Calu3 (cell line): ENCODE results near the gene C1QA. TPM values are rescaled to one million over a fixed set of nuclear protein-coding genes. Genes with fewer than 3 reads are reported as not detected.

Experiments
- BruUV-seq: library from RNA; stranded (reverse); fragments of 400-500 nt; replicated peaks from 2 replicates; lab custom pipeline; 2021; lab: Mats Ljungman, UMichigan
- CTCF ChIA-PET: fragments of 300-600 bp; sonication (Branson Sonifier 250); formaldehyde crosslinking; loops from one replicate; lab custom pipeline; 2022; ENCODE audit warnings: antibody characterized with exemption; lab: Charles Lee
- DNase-seq: peaks from one replicate; pipeline ENCODE4 v3.0.0; 2022
- H3K27ac Mint-ChIP-seq: one replicate; pipeline ENCODE4 v1.8.0; 2022; ENCODE audit warnings: mixed read lengths; ENCODE audit not compliant: unreplicated experiment
- H3K27me3 Mint-ChIP-seq: one replicate; pipeline ENCODE4 v1.8.0; 2022; ENCODE audit warnings: mixed read lengths; ENCODE audit not compliant: unreplicated experiment
- H3K36me3 Mint-ChIP-seq: one replicate; pipeline ENCODE4 v1.8.0; 2022; ENCODE audit warnings: mild to moderate bottlenecking, moderate library complexity, mixed read lengths; ENCODE audit not compliant: insufficient read depth, unreplicated experiment
- H3K4me1 Mint-ChIP-seq: one replicate; pipeline ENCODE4 v1.8.0; 2022; ENCODE audit warnings: mild to moderate bottlenecking, low read depth, mixed read lengths; ENCODE audit not compliant: unreplicated experiment
- H3K4me3 Mint-ChIP-seq: one replicate; pipeline ENCODE4 v1.8.0; 2022; ENCODE audit warnings: mild to moderate bottlenecking, low read depth, moderate library complexity, mixed read lengths; ENCODE audit not compliant: unreplicated experiment
- H3K9me3 Mint-ChIP-seq: one replicate; pipeline ENCODE4 v1.8.0; 2022; ENCODE audit warnings: low read depth, mixed read lengths; ENCODE audit not compliant: unreplicated experiment
- intact Hi-C: fragments of 100-400 bp; cut with micrococcal nuclease; formaldehyde crosslinking; loops from one replicate; pipeline ENCODE4 v1.10.0; 2022; ENCODE audit not compliant: unreplicated experiment
- total RNA-seq: library from RNA; stranded (reverse); gene quantifications from 2 replicates; pipeline ENCODE4 v1.2.3, GENCODE V29; 2022
- TF ChIP-seq, protein P1 (sequence below): fragments of 200-600 bp; IDR thresholded peaks from one replicate; pipeline ENCODE4 v1.8.0; 2022; ENCODE audit warnings: antibody characterized with exemption; ENCODE audit not compliant: unreplicated experiment

C1QA gene
- total RNA-seq, 1 experiment from 2014 or later = not detected

DNA sequence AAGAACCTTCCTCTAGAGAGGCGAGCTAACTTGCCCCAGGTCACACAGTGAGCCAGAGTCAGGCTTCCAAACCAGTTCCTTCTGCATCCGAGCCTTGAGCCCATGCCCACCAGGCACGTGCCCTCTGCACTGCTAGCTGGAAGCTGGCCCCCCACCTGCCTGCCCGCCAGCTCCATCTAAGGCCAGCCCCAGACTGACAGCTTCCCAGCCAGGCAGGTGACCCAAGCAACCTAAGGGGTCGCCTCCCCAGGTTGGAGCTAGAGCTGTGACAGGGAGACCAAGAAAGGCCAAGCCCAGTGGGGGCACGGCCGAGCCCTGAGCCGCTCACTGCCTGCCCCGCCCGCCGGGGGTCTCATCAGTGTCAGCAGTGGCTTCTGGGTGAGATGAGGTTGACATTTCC, 19.9 kb upstream of the C1QA start:
- Mint-ChIP-seq H3K27ac (no peak overlapping the region), H3K36me3 (no peaks in the 10 kb centered on the region), H3K4me3 (no peak overlapping the region), H3K27me3 (peaks cover 86% of the 10 kb centered on the region), H3K9me3 (no peaks in the 10 kb centered on the region), H3K4me1 (no peaks in the 10 kb centered on the region)
- CTCF ChIA-PET = interaction anchor here (0.5 kb wide), 1 partner anchor 26 kb away, joined by 6 read pairs; no protein-coding TSS in a partner anchor
- intact Hi-C loops = no loop called here
- TF ChIP-seq, protein P1, sequence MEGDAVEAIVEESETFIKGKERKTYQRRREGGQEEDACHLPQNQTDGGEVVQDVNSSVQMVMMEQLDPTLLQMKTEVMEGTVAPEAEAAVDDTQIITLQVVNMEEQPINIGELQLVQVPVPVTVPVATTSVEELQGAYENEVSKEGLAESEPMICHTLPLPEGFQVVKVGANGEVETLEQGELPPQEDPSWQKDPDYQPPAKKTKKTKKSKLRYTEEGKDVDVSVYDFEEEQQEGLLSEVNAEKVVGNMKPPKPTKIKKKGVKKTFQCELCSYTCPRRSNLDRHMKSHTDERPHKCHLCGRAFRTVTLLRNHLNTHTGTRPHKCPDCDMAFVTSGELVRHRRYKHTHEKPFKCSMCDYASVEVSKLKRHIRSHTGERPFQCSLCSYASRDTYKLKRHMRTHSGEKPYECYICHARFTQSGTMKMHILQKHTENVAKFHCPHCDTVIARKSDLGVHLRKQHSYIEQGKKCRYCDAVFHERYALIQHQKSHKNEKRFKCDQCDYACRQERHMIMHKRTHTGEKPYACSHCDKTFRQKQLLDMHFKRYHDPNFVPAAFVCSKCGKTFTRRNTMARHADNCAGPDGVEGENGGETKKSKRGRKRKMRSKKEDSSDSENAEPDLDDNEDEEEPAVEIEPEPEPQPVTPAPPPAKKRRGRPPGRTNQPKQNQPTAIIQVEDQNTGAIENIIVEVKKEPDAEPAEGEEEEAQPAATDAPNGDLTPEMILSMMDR = no peak
- DNase-seq = no peak
- no TSS peak for BruUV-seq

DNA sequence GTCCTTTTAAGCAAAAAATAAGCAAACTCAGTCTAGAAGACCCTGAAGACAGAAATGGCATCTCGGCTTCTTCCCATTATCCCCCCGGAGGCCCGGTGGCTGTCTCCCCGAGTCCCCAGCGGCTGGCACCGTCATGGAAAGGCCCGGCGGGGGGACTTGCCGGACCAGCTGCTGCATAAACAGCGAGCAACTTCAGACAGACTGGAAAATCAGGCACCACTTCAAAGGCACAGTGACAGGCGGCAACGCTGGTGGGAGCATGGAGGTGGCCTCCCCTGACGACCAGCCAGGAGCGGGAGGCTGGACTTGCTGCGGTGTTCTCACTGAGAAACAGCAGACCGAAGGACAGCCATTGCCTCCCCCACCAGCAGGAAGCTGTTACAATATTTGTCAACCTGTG, 18.4 kb upstream of the C1QA start:
- Mint-ChIP-seq H3K27ac (no peak overlapping the region), H3K9me3 (no peaks in the 10 kb centered on the region), H3K4me3 (no peak overlapping the region), H3K27me3 (peaks cover 91% of the 10 kb centered on the region), H3K4me1 (no peaks in the 10 kb centered on the region), H3K36me3 (no peaks in the 10 kb centered on the region)
- intact Hi-C loops = no loop called here
- CTCF ChIA-PET = interaction anchor here (0.6 kb wide), 2 partner anchors 18 to 639 kb away, joined by 3 to 5 read pairs; no protein-coding TSS in a partner anchor
- BruUV-seq = no TSS peak
- DNase-seq = no peak
- TF ChIP-seq, protein P1 = no peak

DNA sequence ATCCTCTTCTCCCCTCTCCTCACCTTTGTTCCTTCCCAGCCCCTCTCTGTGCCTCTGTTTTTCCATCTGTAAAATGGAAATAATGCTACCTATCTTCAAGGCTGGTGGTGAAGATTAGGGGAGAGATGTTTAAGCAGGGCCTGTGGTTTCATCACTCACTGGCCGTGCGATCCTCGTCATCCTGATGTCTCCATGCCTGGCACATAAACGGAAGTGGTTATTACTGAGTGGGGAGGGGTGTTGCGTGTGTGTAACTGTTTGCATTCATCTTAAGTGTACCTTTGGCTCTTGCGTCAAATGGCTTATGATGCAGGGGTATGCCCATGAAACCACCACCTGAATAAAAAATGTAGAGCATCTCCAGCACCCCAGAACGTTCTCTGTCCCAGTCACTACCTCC, 17.2 kb upstream of the C1QA start:
- H3K9me3 Mint-ChIP-seq = no peaks in the 10 kb centered on the region
- H3K4me1 Mint-ChIP-seq = no peaks in the 10 kb centered on the region
- intact Hi-C loops = no loop called here
- peaks cover 91% of the 10 kb centered on the region for H3K27me3 Mint-ChIP-seq
- TF ChIP-seq, protein P1 = no peak
- CTCF ChIA-PET = no interaction called here
- no peak overlapping the region for H3K27ac Mint-ChIP-seq
- no peaks in the 10 kb centered on the region for H3K36me3 Mint-ChIP-seq
- DNase-seq = no peak
- BruUV-seq = no TSS peak
- H3K4me3 Mint-ChIP-seq = no peak overlapping the region

DNA sequence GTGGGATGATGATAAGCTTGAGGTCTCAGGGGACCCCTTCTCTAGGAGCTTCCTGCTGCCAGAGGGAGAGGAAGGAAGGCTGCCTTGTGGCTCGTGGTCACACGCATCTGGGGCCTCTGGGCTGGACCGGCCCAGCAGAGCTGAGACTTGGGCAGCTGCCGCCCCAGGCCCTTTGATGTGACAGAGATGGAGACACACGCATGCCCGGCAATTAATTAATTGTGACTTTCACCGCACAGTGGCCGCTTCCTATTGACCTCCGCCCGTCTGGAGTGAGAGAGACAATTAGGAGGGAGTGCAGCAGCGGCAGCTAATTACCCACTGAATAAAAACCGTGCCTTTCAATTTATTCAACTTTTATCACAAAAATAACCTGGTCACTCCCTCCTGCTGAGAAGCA, 16.6 kb upstream of the C1QA start:
- peaks cover 91% of the 10 kb centered on the region for H3K27me3 Mint-ChIP-seq
- no peaks in the 10 kb centered on the region for H3K36me3 Mint-ChIP-seq
- DNase-seq = no peak
- no peak overlapping the region for H3K27ac Mint-ChIP-seq
- TF ChIP-seq, protein P1 = no peak
- CTCF ChIA-PET = no interaction called here
- BruUV-seq = no TSS peak
- intact Hi-C loops = no loop called here
- no peak overlapping the region for H3K4me3 Mint-ChIP-seq
- H3K9me3 Mint-ChIP-seq = no peaks in the 10 kb centered on the region
- H3K4me1 Mint-ChIP-seq = no peaks in the 10 kb centered on the region
